K562 (cell line): ENCODE data around the gene NUP98. TPM values are rescaled to one million over a fixed set of nuclear protein-coding genes. Genes with fewer than 3 reads are reported as not detected.

Source experiments
- BACH1 ChIP-seq: fragments of 200-800 bp; sonication (Bioruptor generic); IDR thresholded peaks from 2 replicates; pipeline ENCODE4 v1.6.1; 2016; ENCODE audit warnings: missing genetic modification characterization, missing compliant biosample characterization
- BCLAF1 ChIP-seq, 2 experiments: fragments of 450-650 bp in 1 of 2; IDR thresholded peaks; 2 replicates each; pipeline ENCODE4 v1.6.1; 2011 to 2017; ENCODE audit warnings: low read depth in 2 of 2, antibody characterized with exemption in 1 of 2, borderline replicate concordance in 1 of 2, low read length in 1 of 2, mild to moderate bottlenecking in 1 of 2, mixed read lengths in 1 of 2; ENCODE audit not compliant: control insufficient read depth in 1 of 2
- COPS2 ChIP-seq: fragments of 450-650 bp; conservative IDR thresholded peaks from 2 replicates; pipeline ENCODE4 v1.6.1; 2016; ENCODE audit warnings: mild to moderate bottlenecking, moderate library complexity
- ELK3 ChIP-seq: fragments of 450-650 bp; formaldehyde crosslinking; IDR thresholded peaks from 2 replicates; pipeline ENCODE4 v1.4.0; 2020; ENCODE audit warnings: mild to moderate bottlenecking
- ETV1 ChIP-seq: fragments of 450-650 bp; conservative IDR thresholded peaks from 2 replicates; pipeline ENCODE4 v1.6.1; 2016; ENCODE audit warnings: missing genetic modification characterization, control low read depth, low read depth, missing compliant biosample characterization
- FOXA1 ChIP-seq: fragments of 450-650 bp; IDR thresholded peaks from 2 replicates; pipeline ENCODE4 v1.6.1; 2016; ENCODE audit warnings: mild to moderate bottlenecking, borderline replicate concordance
- GABPA ChIP-seq: fragments of 200-800 bp; sonication (Bioruptor generic); conservative IDR thresholded peaks from 2 replicates; pipeline ENCODE4 v1.6.1; 2016; ENCODE audit warnings: low read depth, missing genetic modification characterization, missing compliant biosample characterization
- HMG20B ChIP-seq: fragments of 250-450 bp; sonication (Bioruptor Pico); IDR thresholded peaks from 2 replicates; pipeline ENCODE4 v1.5.0; 2021; ENCODE audit warnings: mild to moderate bottlenecking
- ILK ChIP-seq: fragments of 450-650 bp; IDR thresholded peaks from 2 replicates; pipeline ENCODE4 v1.6.1; 2016; ENCODE audit warnings: missing genetic modification characterization, low read depth, mild to moderate bottlenecking, missing compliant biosample characterization, moderate library complexity, borderline replicate concordance
- LARP7 ChIP-seq: fragments of 450-650 bp; IDR thresholded peaks from 2 replicates; pipeline ENCODE4 v1.6.1; 2016
- MCM5 ChIP-seq: fragments of 450-650 bp; IDR thresholded peaks from 2 replicates; pipeline ENCODE4 v1.6.1; 2016; ENCODE audit warnings: low read depth
- NCOA2 ChIP-seq, 2 experiments: fragments of 450-650 bp; IDR thresholded peaks; 2 replicates each; pipeline ENCODE4 v1.6.1; 2018; ENCODE audit warnings: mild to moderate bottlenecking in 2 of 2, moderate library complexity in 1 of 2; ENCODE audit not compliant: partially characterized antibody in 2 of 2
- NELFE ChIP-seq: IDR thresholded peaks from 2 replicates; pipeline ENCODE4 v1.6.1; 2011; ENCODE audit warnings: mild to moderate bottlenecking; ENCODE audit not compliant: insufficient read depth, insufficient read length
- NFATC3 ChIP-seq: fragments of 450-650 bp; IDR thresholded peaks from 2 replicates; pipeline ENCODE4 v1.6.1; 2017; ENCODE audit warnings: mild to moderate bottlenecking
- PHB ChIP-seq: fragments of 250-450 bp; sonication (Bioruptor Pico); IDR thresholded peaks from 2 replicates; pipeline ENCODE4 v1.5.0; 2021
- PHTF2 ChIP-seq: fragments of 250-450 bp; sonication (Bioruptor Pico); IDR thresholded peaks from 2 replicates; pipeline ENCODE4 v1.5.0; 2021; ENCODE audit warnings: mild to moderate bottlenecking
- SRSF7 ChIP-seq: fragments of 200-400 bp; formaldehyde crosslinking; optimal IDR thresholded peaks from 2 replicates; pipeline ENCODE3; 2017; ENCODE audit warnings: mild to moderate bottlenecking, low read depth, low read length
- ZBTB12 ChIP-seq: fragments of 250-450 bp; sonication (Bioruptor Pico); IDR thresholded peaks from 2 replicates; pipeline ENCODE4 v1.4.0; 2020
- ZNF175 ChIP-seq: fragments of 200-800 bp; sonication (Bioruptor generic); IDR thresholded peaks from 2 replicates; pipeline ENCODE4 v1.6.1; 2016; ENCODE audit warnings: low read depth, mild to moderate bottlenecking, missing genetic modification characterization, missing compliant biosample characterization
- ZNF274 ChIP-seq: IDR thresholded peaks from 2 replicates; pipeline ENCODE4 v1.6.1; 2011; ENCODE audit warnings: low read depth, mild to moderate bottlenecking, low read length, moderate library complexity, borderline replicate concordance
- ZNF280B ChIP-seq: fragments of 250-450 bp; sonication (Bioruptor Pico); IDR thresholded peaks from 2 replicates; pipeline ENCODE4 v1.5.1; 2021; ENCODE audit warnings: mild to moderate bottlenecking
- polyA plus RNA-seq, 8 experiments: library from polyadenylated mRNA; depleted of rRNA in 4 of 8; stranded (reverse) in 5 of 8; unstranded in 3 of 8; fragments of >200 nt; fragmentation: Nextera tagmentation in 2 of 8; fragmentation: Illumina TruSeq in 1 of 8; extraction: Ambion mirVana in 2 of 8; extraction: Trizol in 1 of 8; gene quantifications; 2 replicates each; pipeline versions ENCODE4 v1.2.1 to v1.2.3, GENCODE V29; 2011 to 2014; ENCODE audit warnings: inconsistent platforms in 1 of 8, missing spikeins in 1 of 8
- total RNA-seq, 7 experiments: library from RNA; depleted of rRNA in 6 of 7; stranded (reverse); fragments of >200 nt in 6 of 7; fragmentation: Illumina TruSeq in 2 of 7; extraction: Trizol in 2 of 7; gene quantifications; 2 replicates each; pipeline versions ENCODE4 v1.2.1 to v1.2.3, GENCODE V29; 2011 to 2021; ENCODE audit warnings: low replicate concordance in 1 of 7

NUP98 gene
- total and polyA plus RNA-seq, 9 of the 15 experiments (the other 6 are each of a cell fraction or from before 2014, with no cell fraction given), result 45.1 to 196 (median 130) TPM

- no peak for TF ChIP-seq COPS2
- TF ChIP-seq MCM5, result no peak
- 0 out of 2 replicates have a peak, but pooled peaks have one; percentile 27 for TF ChIP-seq LARP7
- no peak for TF ChIP-seq ELK3
- no peak for TF ChIP-seq NFATC3
- TF ChIP-seq ZNF280B (CRISPR knock-in tag), result no peak
- no peak for TF ChIP-seq PHTF2 (CRISPR knock-in tag)
- no peak for TF ChIP-seq ZNF274
- no peak for TF ChIP-seq ILK (tag)
- no peak for TF ChIP-seq SRSF7
- TF ChIP-seq BACH1, result peak; percentile 61; the same call in 1 of the 2 replicates
- no peak for TF ChIP-seq HMG20B (CRISPR knock-in tag)
- TF ChIP-seq NCOA2 (IDR thresholded peaks at IDR 0.05; ENCODE audit: partially characterized antibody in 2 of 2), result no peak
- TF ChIP-seq GABPA (tag), result no peak
- no peak for TF ChIP-seq PHB (CRISPR knock-in tag)
- TF ChIP-seq BCLAF1 (IDR thresholded peaks at IDR 0.05; ENCODE audit: borderline replicate concordance in 1 of 2, control insufficient read depth in 1 of 2, low read depth in 2 of 2, low read length in 1 of 2), result peak in 1 of 2 experiments; percentile 49; a peak in 1 of 4 replicates
- TF ChIP-seq FOXA1, result no peak
- no peak for TF ChIP-seq ETV1 (tag)
- TF ChIP-seq ZNF175 (CRISPR knock-in tag), result peak; percentile 88
- TF ChIP-seq NELFE, result no peak
- no peak for TF ChIP-seq ZBTB12
Observed at GRCh38 chr11:3841426-3842350, 44.3 kb upstream of the NUP98 start (continued).
